Measurements from ENCODE around the gene ST8SIA6.
A peak's percentile ranks its signal among the peaks of the same experiment; 100 is the strongest.
"Not testable (repeated sequence)": the region's sequence is repeated elsewhere in the genome, so short reads cannot be mapped to it uniquely, and the experiment has no call there.

Gene ST8SIA6, protein sequence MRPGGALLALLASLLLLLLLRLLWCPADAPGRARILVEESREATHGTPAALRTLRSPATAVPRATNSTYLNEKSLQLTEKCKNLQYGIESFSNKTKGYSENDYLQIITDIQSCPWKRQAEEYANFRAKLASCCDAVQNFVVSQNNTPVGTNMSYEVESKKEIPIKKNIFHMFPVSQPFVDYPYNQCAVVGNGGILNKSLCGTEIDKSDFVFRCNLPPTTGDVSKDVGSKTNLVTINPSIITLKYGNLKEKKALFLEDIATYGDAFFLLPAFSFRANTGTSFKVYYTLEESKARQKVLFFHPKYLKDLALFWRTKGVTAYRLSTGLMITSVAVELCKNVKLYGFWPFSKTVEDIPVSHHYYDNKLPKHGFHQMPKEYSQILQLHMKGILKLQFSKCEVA

GRCh38 chr10:17454161-17455014 is at the start of gene ST8SIA6:
Gene ST8SIA6, minus strand, starts transcription at chr10:17454595. Its CDS starts 340 bp downstream, at chr10:17454255.
- peak; percentile 45 for DNase-seq

DNA sequence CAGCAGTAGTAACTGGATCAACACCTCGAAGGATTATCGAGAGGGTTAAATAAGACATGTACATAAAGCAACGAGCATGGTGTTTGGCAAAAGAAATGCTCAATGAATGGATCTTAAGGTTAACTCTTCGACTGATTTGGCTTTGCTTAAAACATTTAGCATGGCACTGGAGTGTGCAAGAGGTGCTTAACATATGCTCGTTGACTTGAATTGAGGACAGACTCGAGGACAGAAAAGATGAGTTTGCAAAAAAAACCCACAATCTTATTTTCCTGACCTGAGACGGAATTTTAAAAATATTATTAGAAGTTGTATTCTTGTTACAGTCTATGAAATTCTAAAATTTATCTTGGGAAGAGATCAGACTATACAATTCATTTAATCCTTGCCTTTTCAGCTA is 49.4 kb upstream of the ST8SIA6 start:
- DNase-seq = no peak

DNA sequence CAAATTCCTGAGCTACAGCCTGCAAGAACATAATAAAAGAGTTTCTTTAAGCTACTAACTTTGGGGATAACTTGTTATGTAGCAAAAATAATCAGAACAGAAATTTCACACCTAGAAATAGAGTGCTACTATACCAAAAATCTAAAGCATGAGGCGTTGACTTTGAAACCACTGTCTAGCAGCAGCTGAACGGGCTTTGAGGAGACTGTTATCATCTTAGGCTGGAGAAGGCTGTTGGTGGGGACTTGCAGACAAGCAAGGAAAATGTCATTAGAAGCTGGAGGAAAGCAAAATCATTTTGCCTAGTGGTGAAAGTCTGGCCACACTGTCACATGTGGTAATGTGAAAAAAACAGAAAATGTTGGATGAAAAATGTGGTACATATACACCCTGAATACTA is 48.4 kb upstream of the ST8SIA6 start:
- DNase-seq = no peak

GRCh38 chr10:17499014-17499413 is 44.6 kb upstream of the ST8SIA6 start:
- DNase-seq = not testable (repeated sequence)

- DNase-seq = no peak
Observed at GRCh38 chr10:17497446-17498030, 43.1 kb upstream of the ST8SIA6 start.

DNA sequence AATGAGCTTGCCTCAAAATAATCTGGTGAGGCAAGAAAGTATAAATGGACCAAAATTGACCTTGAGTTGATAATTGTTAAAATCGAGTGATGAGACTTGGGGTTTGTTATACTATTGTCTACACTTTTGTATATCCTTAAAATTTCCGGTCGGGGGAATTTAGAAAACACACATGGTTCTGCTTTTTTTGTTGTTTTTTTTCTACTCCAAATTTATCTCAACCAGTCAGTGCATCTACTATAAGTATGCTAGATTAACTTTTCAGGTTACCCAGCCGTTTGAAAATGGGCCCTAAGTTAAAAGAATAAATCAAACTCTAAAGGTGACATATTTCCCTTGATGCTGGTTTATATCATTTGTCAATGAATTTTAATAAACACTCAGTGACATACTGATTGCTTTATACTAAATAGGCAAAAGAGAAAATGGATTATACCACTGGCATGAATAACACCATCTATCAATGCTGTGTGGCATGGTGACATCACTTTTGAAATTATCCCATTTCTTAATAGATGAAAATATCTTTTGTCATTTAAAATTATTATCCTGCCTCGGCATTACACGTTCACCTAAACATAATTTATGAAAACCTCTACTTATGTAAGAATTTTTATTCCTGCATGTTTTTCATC is 40.3 kb upstream of the ST8SIA6 start:
- no peak for DNase-seq

GRCh38 chr10:17488848-17489247 is 34.5 kb upstream of the ST8SIA6 start:
- no peak for DNase-seq

- no peak for DNase-seq
Observed at GRCh38 chr10:17483079-17483478, 28.7 kb upstream of the ST8SIA6 start.

GRCh38 chr10:17479822-17480221 is 25.4 kb upstream of the ST8SIA6 start:
- no peak for DNase-seq

DNA sequence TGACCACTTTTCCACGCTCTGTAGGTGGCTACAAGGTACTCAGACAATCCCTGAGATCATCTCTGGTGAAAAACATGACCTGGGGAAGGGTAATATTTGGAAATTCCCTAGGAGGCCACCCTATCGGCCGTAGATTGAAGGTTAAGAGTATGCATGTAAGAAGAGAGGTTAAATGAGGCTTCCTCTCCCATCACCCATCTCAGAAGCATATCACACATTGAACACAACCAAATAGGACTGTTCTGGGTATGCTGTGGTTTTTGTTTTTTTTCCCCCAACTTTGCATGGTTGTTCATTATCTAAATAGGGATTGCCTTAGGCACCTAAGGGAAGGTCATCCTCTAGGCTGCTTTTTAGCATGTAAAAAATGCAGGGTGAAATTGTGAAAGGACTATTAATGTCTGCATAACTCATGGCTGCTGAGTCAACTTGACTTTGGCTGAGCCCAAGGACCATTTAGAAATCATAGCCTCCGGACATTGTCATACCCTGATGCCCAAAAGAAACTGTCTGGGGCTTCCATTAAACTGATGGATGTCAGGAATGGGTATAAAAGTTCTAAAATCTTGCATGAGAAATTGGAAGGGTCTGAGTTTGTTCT is 24.7 kb upstream of the ST8SIA6 start:
- no peak for DNase-seq

DNA sequence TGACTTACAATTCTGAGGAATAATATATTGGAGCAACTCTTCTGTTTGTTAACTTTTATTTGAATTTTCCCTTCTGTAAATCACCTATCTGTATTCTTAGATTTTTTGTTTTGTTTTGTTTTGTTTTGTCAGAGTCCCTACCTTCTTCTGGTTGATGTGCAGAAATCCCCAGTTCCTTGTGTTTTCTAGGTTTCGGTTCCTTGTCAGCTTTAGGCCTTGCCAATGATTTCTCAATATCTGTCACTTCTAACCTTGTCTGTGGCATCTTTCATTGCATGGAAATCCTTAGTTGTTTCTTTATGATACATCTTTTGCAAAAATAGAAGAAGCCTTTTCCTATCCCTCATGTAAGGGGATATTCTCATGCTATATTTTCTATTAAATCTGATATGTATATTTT is 21.7 kb upstream of the ST8SIA6 start:
- no peak for DNase-seq

DNA sequence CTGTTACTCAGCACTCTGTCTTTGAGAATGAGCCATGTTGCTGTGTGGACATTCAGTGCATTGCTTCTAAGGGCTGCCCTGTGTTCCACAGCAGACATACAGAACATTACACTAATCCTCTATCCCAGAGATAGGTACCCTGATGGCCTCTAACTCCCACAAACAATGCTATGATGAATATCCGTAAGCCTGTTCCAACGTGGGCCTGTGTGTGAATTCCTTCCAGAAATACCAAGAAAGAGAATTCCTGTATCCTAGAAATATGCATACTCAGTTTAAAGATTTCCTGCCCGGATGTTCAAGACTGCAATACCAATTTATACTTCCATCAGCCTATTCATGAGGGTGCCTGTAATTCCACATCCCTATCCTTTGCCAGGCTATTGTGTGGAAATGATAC is 21.3 kb upstream of the ST8SIA6 start:
- DNase-seq = no peak

GRCh38 chr10:17474595-17475323 is 20.4 kb upstream of the ST8SIA6 start:
- DNase-seq = no peak

GRCh38 chr10:17473228-17473950 is 19.0 kb upstream of the ST8SIA6 start:
- no peak for DNase-seq

DNA sequence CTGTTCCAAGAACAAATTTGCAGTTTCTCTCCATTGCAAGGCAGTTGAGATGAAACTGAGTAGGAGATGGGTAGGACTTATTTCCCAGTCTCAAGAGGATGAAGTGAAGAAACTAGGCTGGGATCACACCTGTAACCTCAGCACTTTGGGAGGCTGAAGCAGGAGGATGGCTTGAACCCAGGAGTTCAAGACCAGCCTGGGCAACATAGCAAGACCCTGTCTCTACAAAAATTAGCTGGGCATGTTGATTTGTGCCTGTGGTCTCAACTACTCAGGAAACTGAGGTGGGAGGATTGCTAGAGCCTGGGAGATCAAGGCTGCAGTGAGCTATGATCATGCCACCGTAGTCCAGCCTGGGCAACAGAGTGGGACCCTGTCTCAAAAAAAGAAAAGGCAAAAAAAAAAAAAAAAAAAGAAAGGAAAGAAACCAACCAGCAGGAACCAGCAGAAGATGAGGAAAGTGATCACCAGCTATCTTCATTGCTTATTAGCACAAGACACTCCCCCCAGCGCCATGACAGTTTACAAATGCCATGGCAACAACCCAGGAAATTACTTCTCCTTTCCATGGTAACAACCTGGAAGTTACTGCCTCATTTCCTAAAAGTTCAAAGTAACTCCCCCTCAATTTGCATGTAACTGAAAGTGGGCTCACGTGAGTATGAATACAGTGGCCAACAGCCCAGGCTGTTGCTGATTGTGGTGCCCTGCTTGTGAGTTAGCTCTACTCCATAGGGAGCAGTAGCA is 18.3 kb upstream of the ST8SIA6 start:
- no peak for DNase-seq

DNA sequence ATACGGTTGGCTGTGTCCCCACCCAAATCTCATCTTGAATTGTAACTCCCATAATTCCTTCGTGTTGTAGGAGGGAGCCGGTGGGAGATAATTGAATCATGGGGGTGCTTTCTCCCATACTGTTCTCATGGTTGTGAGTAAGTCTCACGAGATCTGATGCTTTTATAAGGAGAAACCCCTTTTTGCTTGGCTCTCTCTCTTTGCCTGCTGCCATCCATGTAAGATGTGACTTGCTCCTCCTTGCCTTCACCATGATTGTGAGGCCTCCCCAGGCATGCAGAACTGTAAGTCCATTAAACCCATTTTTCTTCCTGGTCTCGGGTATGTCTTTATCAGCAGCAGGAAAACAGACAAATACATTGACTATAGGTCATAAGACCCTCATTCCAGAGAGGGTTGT is 15.9 kb upstream of the ST8SIA6 start:
- no peak for DNase-seq

GRCh38 chr10:17465328-17466125 is 11.1 kb upstream of the ST8SIA6 start:
- no peak for DNase-seq

- no peak for DNase-seq
Observed at GRCh38 chr10:17464545-17464944, 10.2 kb upstream of the ST8SIA6 start.

GRCh38 chr10:17460756-17461155 is 6.4 kb upstream of the ST8SIA6 start:
- DNase-seq = no peak

DNA sequence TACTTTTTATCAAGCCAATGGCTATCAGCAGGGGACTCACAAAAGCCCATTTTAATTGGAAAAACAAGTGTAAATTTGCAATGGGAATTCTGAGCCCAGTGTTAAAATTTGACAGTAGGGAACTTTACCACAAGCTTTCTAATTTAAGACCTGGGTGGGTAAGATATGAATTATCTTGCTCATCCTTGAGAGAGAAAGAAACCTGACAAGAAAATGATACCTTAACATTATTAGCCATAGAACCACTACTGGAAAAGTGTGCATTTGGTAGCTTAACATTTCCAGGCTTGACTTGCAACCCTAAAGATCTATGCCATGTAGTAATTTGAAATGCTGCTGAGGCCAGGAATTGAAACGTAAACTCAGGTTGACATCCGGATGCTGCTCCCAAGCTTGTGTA is 2.7 kb upstream of the ST8SIA6 start:
- no peak for DNase-seq

All from CD4-positive, alpha-beta T cell treated with Interleukin-15 for 1 hour (primary cell).